SK-N-SH treated with all-trans-retinoic acid at 6 μM for 48 hours (cell line): ENCODE results near the gene PCDHGC3.
A peak's percentile ranks its signal among the peaks of the same experiment; 100 is the strongest.

Source experiments
- ATAC-seq: fragments of 200-7000 bp; cut with Tn5 transposase; 3 replicates; pipeline ENCODE4 v1.9.1; 2020; ENCODE audit warnings: mild to moderate bottlenecking, moderate library complexity
- ARNTL ChIP-seq: fragments of 450-650 bp; formaldehyde crosslinking; IDR thresholded peaks from 2 replicates; pipeline ENCODE4 v1.5.0; 2020; ENCODE audit warnings: low read depth, mild to moderate bottlenecking, moderate library complexity, borderline replicate concordance
- ESRRG ChIP-seq: fragments of 250-450 bp; sonication (Bioruptor Pico); IDR thresholded peaks from 2 replicates; pipeline ENCODE4 v1.6.1; 2021; ENCODE audit warnings: mild to moderate bottlenecking
- GLIS3 ChIP-seq: fragments of 250-450 bp; sonication (Bioruptor Pico); IDR thresholded peaks from 2 replicates; pipeline ENCODE4 v1.5.0; 2020; ENCODE audit warnings: mild to moderate bottlenecking, moderate library complexity
- OSR1 ChIP-seq: fragments of 250-450 bp; sonication (Bioruptor Pico); IDR thresholded peaks from 2 replicates; pipeline ENCODE4 v1.8.0; 2022; ENCODE audit warnings: moderate library complexity, mild to moderate bottlenecking, inconsistent platforms
- PPARA ChIP-seq: fragments of 250-450 bp; sonication (Bioruptor Pico); IDR thresholded peaks from 2 replicates; pipeline ENCODE4 v1.5.0; 2020; ENCODE audit warnings: mild to moderate bottlenecking, borderline replicate concordance
- RARB ChIP-seq: fragments of 250-450 bp; sonication (Bioruptor Pico); IDR thresholded peaks from 2 replicates; pipeline ENCODE4 v1.8.0; 2021; ENCODE audit warnings: mild to moderate bottlenecking, moderate library complexity
- SNAI2 ChIP-seq: fragments of 250-450 bp; sonication (Bioruptor Pico); IDR thresholded peaks from 2 replicates; pipeline ENCODE4 v1.5.0; 2020; ENCODE audit warnings: mild to moderate bottlenecking, moderate library complexity
- TCF4 ChIP-seq: fragments of 250-450 bp; sonication (Bioruptor Pico); IDR thresholded peaks from 2 replicates; pipeline ENCODE4 v1.8.0; 2021; ENCODE audit warnings: mild to moderate bottlenecking, moderate library complexity, borderline replicate concordance
- ZC3H10 ChIP-seq: fragments of 250-450 bp; sonication (Bioruptor Pico); IDR thresholded peaks from 2 replicates; pipeline ENCODE4 v1.5.1; 2021; ENCODE audit warnings: mild to moderate bottlenecking, moderate library complexity
- ZFP3 ChIP-seq: fragments of 250-450 bp; sonication (Bioruptor Pico); IDR thresholded peaks from 2 replicates; pipeline ENCODE4 v1.5.0; 2020; ENCODE audit warnings: mild to moderate bottlenecking, moderate library complexity
- ZNF565 ChIP-seq: fragments of 450-650 bp; formaldehyde crosslinking; conservative IDR thresholded peaks from 2 replicates; pipeline ENCODE4 v1.5.0; 2020; ENCODE audit warnings: low read depth, mild to moderate bottlenecking, moderate library complexity
- ZNF70 ChIP-seq: fragments of 450-650 bp; formaldehyde crosslinking; IDR thresholded peaks from 2 replicates; pipeline ENCODE4 v1.5.0; 2020; ENCODE audit warnings: mild to moderate bottlenecking, moderate library complexity
- TF ChIP-seq, protein P1 (sequence below): fragments of 250-450 bp; sonication (Bioruptor Pico); IDR thresholded peaks from 2 replicates; pipeline ENCODE4 v1.5.0; 2020; ENCODE audit warnings: mild to moderate bottlenecking, moderate library complexity
- TF ChIP-seq, protein P2 (sequence below): fragments of 250-450 bp; sonication (Bioruptor Pico); IDR thresholded peaks from 2 replicates; pipeline ENCODE4 v1.8.0; 2020; ENCODE audit warnings: mild to moderate bottlenecking, moderate library complexity, borderline replicate concordance
- TF ChIP-seq, protein P3 (sequence below): fragments of 250-450 bp; sonication (Bioruptor Pico); IDR thresholded peaks from 2 replicates; pipeline ENCODE4 v1.8.0; 2021; ENCODE audit warnings: low read depth, mild to moderate bottlenecking, moderate library complexity, borderline replicate concordance
- TF ChIP-seq, protein P4 (sequence below): fragments of 250-450 bp; sonication (Bioruptor Pico); IDR thresholded peaks from 2 replicates; pipeline ENCODE4 v1.5.1; 2020; ENCODE audit warnings: low read depth, mild to moderate bottlenecking, moderate library complexity

The PCDHGC3 gene

DNA sequence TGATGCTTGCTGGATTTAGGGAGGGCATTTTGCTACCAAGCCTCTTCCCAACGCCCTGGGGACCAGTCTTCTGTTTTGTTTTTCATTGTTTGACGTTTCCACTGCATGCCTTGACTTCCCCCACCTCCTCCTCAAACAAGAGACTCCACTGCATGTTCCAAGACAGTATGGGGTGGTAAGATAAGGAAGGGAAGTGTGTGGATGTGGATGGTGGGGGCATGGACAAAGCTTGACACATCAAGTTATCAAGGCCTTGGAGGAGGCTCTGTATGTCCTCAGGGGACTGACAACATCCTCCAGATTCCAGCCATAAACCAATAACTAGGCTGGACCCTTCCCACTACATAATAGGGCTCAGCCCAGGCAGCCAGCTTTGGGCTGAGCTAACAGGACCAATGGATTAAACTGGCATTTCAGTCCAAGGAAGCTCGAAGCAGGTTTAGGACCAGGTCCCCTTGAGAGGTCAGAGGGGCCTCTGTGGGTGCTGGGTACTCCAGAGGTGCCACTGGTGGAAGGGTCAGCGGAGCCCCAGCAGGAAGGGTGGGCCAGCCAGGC is 36.1 kb downstream of the PCDHGC3 start (continued):
- TF ChIP-seq, protein P1, sequence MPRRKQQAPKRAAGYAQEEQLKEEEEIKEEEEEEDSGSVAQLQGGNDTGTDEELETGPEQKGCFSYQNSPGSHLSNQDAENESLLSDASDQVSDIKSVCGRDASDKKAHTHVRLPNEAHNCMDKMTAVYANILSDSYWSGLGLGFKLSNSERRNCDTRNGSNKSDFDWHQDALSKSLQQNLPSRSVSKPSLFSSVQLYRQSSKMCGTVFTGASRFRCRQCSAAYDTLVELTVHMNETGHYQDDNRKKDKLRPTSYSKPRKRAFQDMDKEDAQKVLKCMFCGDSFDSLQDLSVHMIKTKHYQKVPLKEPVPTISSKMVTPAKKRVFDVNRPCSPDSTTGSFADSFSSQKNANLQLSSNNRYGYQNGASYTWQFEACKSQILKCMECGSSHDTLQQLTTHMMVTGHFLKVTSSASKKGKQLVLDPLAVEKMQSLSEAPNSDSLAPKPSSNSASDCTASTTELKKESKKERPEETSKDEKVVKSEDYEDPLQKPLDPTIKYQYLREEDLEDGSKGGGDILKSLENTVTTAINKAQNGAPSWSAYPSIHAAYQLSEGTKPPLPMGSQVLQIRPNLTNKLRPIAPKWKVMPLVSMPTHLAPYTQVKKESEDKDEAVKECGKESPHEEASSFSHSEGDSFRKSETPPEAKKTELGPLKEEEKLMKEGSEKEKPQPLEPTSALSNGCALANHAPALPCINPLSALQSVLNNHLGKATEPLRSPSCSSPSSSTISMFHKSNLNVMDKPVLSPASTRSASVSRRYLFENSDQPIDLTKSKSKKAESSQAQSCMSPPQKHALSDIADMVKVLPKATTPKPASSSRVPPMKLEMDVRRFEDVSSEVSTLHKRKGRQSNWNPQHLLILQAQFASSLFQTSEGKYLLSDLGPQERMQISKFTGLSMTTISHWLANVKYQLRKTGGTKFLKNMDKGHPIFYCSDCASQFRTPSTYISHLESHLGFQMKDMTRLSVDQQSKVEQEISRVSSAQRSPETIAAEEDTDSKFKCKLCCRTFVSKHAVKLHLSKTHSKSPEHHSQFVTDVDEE: no peak
- TF ChIP-seq ARNTL (CRISPR knock-in tag): no peak

DNA sequence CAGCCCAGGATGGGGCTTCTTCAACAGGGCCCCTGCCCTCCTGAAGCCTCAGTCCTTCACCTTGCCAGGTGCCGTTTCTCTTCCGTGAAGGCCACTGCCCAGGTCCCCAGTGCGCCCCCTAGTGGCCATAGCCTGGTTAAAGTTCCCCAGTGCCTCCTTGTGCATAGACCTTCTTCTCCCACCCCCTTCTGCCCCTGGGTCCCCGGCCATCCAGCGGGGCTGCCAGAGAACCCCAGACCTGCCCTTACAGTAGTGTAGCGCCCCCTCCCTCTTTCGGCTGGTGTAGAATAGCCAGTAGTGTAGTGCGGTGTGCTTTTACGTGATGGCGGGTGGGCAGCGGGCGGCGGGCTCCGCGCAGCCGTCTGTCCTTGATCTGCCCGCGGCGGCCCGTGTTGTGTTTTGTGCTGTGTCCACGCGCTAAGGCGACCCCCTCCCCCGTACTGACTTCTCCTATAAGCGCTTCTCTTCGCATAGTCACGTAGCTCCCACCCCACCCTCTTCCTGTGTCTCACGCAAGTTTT is 36.7 kb downstream of the PCDHGC3 start:
- no peak for ATAC-seq
- TF ChIP-seq OSR1 (CRISPR knock-in tag) (no peak), RARB (CRISPR knock-in tag) (no peak)
- TF ChIP-seq, protein P2, sequence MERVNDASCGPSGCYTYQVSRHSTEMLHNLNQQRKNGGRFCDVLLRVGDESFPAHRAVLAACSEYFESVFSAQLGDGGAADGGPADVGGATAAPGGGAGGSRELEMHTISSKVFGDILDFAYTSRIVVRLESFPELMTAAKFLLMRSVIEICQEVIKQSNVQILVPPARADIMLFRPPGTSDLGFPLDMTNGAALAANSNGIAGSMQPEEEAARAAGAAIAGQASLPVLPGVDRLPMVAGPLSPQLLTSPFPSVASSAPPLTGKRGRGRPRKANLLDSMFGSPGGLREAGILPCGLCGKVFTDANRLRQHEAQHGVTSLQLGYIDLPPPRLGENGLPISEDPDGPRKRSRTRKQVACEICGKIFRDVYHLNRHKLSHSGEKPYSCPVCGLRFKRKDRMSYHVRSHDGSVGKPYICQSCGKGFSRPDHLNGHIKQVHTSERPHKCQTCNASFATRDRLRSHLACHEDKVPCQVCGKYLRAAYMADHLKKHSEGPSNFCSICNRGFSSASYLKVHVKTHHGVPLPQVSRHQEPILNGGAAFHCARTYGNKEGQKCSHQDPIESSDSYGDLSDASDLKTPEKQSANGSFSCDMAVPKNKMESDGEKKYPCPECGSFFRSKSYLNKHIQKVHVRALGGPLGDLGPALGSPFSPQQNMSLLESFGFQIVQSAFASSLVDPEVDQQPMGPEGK (CRISPR knock-in tag): no peak

DNA sequence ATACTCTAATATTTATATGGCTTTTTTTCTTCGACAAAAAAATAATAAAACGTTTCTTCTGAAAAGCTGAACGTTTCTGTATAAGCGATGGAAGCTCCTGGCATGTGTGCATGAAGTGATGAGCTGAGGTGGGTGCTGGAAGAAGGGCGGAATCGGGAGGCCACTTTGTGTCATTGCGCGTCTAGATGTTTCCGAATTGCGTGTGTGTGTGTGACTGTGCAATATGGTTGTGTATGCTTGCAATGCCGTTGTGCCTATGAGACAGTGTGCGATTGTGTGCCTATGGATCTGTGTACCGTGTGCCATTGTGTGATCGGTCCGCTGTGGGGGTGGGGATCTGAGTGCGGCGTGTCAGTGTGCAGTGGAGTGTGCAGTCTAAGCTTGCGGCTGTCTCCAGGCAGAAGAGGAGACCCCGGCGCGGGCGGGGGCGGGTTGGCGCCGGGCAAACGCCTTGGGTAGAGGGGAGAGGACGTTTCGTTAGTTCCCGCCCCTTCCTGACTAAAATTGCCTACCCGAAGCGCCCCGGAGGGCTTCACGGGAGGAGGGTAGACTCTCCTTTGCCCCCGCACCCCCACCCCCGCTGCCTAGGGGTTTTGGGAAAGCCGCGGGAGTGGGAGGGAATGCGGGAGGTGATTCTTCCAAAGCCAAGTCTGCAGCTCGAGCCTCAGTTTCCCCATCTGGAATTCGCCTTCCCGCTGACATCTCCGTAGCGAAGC is 37.3 kb downstream of the PCDHGC3 start:
- no peak for ATAC-seq
- TF ChIP-seq, protein P2 (CRISPR knock-in tag): no peak
- TF ChIP-seq ZFP3 (CRISPR knock-in tag): 0 out of 2 replicates have a peak, but pooled peaks have one; percentile 7
- TF ChIP-seq, protein P3, sequence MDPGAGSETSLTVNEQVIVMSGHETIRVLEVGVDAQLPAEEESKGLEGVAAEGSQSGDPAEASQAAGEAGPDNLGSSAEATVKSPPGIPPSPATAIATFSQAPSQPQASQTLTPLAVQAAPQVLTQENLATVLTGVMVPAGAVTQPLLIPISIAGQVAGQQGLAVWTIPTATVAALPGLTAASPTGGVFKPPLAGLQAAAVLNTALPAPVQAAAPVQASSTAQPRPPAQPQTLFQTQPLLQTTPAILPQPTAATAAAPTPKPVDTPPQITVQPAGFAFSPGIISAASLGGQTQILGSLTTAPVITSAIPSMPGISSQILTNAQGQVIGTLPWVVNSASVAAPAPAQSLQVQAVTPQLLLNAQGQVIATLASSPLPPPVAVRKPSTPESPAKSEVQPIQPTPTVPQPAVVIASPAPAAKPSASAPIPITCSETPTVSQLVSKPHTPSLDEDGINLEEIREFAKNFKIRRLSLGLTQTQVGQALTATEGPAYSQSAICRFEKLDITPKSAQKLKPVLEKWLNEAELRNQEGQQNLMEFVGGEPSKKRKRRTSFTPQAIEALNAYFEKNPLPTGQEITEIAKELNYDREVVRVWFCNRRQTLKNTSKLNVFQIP (CRISPR knock-in tag): no peak

DNA sequence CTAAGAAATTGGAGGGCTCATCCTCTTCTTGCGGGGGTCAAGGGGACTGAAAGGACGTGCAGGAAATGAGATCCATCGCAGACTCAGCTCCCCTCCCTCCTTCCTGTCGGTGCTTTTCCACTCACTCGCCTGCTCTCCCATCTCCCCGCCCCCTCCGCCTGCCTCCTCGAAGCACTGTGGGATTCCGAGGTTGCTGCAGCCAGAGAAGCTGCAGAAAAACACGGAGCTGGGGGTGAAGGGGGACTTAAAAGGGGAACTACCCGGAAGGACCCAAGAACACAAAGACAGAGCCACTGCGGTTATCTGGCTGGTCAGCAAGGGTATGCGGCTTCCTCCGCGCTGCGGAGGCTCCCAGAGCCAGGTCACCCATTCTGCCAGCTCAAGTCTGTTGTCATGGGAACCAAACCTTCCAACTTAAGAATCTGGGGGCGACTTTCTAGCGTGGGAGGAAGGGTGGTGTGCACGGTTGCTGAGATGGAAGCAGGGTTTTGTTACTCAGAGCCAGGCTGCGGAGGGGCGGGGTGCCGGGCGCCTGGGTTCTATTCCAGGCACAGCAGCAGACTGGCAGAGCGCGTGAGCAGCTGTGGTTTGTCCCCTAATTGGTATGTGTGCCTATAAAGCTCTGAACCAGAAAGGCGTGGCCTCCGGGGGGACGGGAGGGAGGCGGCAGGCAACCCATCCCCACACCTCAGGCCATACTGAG is 38.0 kb downstream of the PCDHGC3 start:
- peak; percentile 55 for ATAC-seq
- TF ChIP-seq ESRRG (CRISPR knock-in tag): no peak
- TF ChIP-seq OSR1 (CRISPR knock-in tag): no peak
- TF ChIP-seq, protein P1: no peak
- TF ChIP-seq SNAI2 (CRISPR knock-in tag): no peak
- TF ChIP-seq, protein P2 (CRISPR knock-in tag): 0 out of 2 replicates have a peak, but pooled peaks have one; percentile 15
- no peak for TF ChIP-seq ARNTL (CRISPR knock-in tag)
- TF ChIP-seq, protein P4, sequence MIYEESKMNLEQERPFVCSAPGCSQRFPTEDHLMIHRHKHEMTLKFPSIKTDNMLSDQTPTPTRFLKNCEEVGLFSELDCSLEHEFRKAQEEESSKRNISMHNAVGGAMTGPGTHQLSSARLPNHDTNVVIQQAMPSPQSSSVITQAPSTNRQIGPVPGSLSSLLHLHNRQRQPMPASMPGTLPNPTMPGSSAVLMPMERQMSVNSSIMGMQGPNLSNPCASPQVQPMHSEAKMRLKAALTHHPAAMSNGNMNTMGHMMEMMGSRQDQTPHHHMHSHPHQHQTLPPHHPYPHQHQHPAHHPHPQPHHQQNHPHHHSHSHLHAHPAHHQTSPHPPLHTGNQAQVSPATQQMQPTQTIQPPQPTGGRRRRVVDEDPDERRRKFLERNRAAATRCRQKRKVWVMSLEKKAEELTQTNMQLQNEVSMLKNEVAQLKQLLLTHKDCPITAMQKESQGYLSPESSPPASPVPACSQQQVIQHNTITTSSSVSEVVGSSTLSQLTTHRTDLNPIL (CRISPR knock-in tag): no peak
- no peak for TF ChIP-seq ZNF565 (CRISPR knock-in tag)
- no peak; the same call in 1 of the 2 replicates for TF ChIP-seq TCF4 (CRISPR knock-in tag)
- TF ChIP-seq ZC3H10: no peak
- no peak for TF ChIP-seq RARB (CRISPR knock-in tag)
- TF ChIP-seq PPARA: no peak
- TF ChIP-seq GLIS3 (CRISPR knock-in tag): no peak
- TF ChIP-seq ZNF70 (CRISPR knock-in tag): 0 out of 2 replicates have a peak, but pooled peaks have one; percentile 3
- TF ChIP-seq ZFP3 (CRISPR knock-in tag): peak; percentile 7; the same call in 1 of the 2 replicates
